ENCODE results near the gene EIF5AL1.
"Not testable (repeated sequence)": the region's sequence is repeated elsewhere in the genome, so short reads cannot be mapped to it uniquely, and the experiment has no call there.

EIF5AL1 gene

DNA sequence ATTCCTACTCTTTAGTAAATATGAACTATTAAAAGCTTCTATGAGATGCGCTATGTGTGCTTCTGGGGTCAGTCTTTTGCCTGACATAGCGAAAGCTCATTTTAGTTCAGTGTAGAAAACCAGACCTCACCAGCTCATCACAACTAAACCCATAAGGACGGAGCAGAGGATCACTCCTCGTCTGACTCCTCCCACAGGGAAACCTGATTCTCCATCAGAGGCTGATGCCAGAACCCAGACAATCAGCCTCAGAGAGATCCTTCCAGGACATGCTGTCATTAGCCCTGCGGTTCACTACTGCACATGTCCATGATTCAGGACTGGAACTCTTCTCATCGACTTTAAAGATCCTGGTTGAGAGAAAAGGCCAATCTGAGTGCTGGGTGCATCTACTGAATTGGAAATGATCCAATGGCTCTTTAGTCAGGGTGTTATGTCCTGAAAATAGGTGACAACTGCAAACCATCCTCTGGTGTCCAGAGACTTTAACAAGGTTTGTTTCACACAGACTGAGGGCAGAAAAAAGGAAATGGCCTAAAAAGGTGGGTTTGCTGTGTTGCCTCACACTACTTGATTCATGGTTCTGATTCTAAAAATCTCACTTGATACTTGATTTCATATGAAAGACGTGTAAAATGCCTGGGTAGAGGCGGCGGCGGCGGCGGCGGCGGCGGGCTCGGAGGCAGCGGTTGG is at the start of gene EIF5AL1:
TSS of gene EIF5AL1 (plus strand) at position 643 of the 693 bp plus-strand sequence. CDS start 117 bp downstream, outside the sequence.
- not testable (repeated sequence) for DNase-seq

- DNase-seq: no peak
Observed at GRCh38 chr10:79463578-79464496, 48.5 kb upstream of the EIF5AL1 start.

DNA sequence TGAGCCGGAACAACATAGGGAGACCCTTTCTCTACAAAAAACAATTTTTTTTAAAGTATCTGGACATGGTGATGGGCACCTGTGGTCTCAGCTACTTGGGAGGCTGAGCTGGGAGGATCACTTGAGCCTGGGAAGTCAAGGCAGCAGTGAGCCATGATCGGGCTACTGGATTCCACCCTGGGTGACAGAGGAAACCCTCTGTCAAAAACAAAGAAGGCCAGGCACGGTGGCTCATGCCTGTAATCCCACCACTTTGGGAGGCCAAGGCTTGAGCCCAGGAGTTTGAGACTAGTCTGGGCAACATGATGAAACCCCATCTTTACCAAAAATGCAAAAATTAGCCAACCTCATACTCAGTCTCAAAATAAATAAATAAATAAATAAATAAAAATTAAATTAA is 47.0 kb upstream of the EIF5AL1 start:
- no peak for DNase-seq

DNA sequence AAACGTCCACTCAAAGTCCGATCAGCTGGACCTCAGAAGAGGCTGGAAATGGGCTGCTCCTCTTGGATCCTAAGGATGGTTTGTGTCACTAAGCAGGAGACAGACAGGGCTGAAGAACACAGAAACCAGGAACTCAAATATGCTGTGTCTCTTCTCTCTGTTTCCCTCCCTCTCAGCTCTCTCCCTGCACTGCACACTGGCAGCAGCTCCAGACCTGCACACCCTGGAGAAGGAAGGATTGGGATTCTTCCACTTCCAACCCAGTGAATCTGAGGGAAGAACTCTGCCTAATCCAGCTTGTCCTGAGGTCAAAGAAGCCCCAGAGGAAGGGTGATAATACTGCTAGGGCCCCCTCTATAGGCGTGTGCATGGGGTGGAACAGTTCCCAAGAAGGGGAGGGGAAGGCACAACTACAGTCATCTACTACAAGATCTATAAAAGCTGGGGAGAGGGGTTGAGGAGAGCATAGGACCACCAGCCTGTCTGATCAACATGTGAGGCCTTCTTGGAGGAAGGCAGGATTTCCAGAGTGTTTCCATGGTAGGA is 44.2 kb upstream of the EIF5AL1 start:
- DNase-seq: no peak

DNA sequence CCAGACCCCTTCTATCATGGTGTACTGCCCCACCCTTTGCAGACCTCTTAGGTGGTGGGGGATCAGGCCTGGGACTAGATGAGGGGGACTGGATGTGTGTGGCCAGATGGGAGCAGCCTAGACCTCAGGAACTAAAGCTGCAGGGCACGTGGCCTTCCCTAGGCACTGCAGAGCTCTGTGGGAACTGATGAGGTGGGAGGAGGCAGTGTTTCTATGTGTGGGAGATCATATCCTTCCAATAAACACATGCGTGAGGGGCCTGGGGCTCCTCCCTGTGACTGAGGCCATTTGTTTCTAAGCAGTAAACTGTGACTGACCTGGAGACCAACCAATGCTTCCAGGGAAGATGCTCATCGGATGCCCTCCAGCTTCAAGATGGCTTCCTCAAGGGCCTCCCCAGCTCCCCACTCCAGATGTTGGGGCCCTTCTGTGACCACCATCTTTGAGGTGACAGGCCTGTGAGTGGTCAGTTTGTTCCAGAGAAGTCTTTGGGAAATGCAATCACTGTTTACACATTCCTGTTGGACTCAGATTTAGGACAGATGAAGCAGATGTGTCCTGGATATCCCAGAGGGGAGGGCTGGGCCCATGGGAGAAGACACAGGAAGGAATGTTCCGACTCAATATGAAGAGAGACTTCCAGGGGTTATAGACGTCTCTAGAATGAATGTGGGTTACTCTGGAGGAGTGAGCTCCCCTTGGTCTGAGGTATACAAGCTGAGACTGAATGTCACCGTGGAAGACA is 43.3 kb upstream of the EIF5AL1 start:
- no peak for DNase-seq

GRCh38 chr10:79470096-79470495 is 42.2 kb upstream of the EIF5AL1 start:
- DNase-seq: no peak

DNA sequence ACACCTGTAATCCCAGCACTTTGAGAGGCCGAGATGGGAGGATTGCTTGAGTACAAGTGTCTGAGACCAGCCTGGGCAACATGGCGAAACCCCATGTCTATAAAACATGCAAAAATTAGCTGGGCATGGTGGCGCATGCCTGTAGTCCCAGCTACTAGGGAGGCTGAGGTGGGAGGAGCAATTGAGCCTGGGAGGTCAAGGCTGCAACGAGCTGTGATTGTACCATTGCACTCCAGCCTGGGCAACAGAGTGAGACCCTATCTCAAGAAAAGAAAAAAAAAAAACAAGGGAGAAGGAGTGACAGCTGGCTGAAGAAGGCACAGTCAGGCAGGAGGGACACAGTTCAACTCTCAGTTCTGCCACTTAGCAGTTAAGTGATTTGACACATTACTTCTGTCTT is 40.6 kb upstream of the EIF5AL1 start:
- no peak for DNase-seq

DNA sequence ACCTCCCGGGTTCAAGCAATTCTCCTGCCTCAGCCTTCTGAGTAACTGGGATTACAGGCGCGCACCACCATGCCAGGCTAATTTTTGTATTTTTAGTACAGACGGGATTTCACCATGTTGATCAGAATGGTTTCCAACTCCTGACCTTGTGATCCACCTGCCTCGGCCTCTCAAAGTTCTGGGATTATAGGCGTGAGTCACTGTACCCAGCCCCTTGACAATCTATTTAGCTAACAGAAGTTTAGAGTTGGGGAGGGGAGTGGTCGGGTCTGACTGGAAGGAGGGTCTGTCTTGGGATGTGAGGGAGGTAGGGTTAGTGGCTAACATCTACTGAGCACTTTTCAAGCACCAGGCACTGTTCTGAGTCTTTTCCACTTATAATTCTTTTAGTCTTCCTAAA is 39.9 kb upstream of the EIF5AL1 start:
- no peak for DNase-seq

DNA sequence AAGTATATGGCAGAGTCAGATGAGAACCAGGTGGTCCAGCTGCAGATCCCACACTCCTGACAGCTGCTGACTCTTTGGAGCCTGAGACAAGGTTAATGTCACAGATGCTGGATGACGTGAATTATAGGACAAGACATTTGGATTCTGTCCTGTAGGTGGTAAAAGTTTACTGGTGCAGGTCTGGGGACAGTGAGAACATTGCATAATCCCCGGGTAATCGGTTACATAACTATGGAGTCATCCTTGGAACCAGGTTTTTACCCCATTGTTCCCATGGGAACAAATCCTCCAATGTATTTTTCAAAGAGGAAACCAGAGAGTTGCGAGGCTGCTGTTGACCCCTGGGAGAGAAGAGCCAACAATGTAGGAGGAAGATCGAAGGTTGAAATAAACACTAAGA is 39.4 kb upstream of the EIF5AL1 start:
- no peak for DNase-seq

DNA sequence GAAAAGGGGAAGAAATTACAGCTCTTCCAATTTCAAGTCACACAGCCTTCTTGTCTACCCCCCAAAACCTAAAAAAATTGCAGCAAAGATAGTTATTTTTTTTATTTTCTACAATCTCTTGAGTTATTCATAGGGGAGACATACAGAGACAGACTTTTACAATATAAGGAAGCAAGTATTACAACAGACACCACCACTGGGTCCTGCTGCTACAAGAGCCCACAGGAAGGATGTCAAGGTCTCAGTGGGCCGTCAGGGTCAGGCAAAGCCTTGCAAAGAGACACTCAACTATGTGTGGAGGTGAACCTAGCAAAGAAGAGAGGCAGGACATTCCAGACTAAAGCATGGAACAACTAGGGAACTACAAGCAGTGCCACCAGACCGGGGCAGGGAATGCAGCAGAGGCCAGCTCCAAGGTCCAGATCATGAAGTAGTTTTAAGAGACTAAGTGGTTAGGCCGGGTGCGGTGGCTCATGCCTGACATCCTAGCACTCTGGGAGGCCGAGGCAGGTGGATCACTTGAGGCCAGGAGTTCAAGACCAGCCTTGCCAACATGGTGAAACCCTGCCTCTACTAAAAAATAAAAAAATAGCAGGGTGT is 38.7 kb upstream of the EIF5AL1 start:
- no peak for DNase-seq

GRCh38 chr10:79475119-79475653 is 37.1 kb upstream of the EIF5AL1 start:
- DNase-seq: no peak

DNA sequence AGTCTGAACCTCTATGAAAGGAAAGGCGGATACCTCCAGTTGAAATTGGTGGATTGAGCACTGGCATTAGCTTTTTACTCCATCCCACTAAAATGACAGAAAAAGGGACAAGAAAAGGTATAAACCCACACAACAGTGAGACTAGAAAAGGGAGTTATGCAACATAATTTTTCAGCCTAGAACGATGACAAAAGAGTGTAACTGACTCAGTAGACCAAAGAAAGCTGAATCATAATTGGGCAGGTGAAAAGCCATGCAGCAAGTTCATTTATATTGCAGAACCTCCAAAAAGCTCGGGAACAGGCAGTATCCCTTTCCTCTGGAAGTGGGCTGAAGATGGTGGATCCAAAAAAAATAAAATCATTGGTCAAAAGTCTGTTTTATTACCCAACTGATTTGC is 36.5 kb upstream of the EIF5AL1 start:
- DNase-seq: no peak

GRCh38 chr10:79476645-79477044 is 35.7 kb upstream of the EIF5AL1 start:
- DNase-seq: no peak

DNA sequence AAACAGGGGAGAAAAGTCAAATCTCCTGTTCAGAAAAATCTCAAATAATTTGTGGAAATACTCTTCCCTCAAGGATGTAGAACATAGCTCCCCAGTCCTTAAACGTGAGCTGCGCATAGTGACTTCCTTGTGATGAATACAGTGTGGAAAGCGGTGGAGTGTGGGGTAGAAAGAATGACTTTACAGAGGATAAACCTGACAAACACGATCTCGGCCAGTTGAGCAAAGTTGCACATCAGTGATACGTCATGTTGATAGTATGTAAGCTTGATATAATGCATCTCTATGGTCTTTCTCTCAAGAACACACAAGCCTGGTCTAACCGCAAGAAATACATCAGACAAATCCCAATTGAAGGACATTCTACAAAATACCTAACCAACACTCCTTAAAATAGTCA is 34.9 kb upstream of the EIF5AL1 start:
- DNase-seq: no peak

GRCh38 chr10:79479283-79479909 is 32.9 kb upstream of the EIF5AL1 start:
- no peak for DNase-seq

- DNase-seq: no peak
Observed at GRCh38 chr10:79482304-79482703, 30.0 kb upstream of the EIF5AL1 start.

GRCh38 chr10:79482741-79483140 is 29.6 kb upstream of the EIF5AL1 start:
- DNase-seq: no peak

DNA sequence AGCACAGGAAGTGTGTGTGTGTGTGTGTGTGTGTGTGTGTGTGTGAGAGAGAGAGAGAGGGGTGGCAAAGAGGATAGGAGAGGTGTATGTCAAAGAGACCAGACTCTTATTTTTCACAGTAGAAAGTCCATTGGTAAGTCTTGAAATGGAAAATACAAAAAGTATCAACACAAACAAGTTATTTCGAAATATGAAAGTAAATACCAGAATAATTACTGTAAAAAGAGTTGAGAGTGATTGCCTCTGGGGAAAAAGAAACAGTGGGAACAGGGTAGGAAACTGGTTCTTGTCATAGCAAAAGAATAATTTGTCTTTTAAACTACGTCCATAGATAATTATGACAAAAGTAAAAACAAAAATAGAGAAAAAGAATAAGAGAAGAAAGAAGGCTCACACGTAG is 29.0 kb upstream of the EIF5AL1 start:
- no peak for DNase-seq

GRCh38 chr10:79483948-79484347 is 28.4 kb upstream of the EIF5AL1 start:
- no peak for DNase-seq

DNA sequence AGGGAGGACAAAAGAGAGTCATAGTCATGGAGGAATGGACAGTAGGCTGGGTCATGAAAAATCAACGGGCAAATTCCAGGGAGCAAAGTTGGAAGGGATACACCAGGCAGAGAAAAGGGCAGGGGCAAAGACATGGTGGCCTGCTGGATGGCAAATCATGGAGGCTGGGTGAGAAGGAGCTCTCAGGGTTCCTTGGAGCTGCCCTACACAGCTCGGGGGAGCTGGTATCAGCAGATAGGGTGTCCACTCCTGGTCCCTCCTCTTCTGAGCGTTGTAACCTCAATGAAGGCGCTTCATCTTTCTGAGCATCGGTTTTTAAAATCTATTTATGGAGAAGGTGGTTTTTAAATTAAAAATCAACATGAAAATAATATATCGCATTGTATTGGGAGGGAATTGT is 27.9 kb upstream of the EIF5AL1 start:
- DNase-seq: no peak

DNA sequence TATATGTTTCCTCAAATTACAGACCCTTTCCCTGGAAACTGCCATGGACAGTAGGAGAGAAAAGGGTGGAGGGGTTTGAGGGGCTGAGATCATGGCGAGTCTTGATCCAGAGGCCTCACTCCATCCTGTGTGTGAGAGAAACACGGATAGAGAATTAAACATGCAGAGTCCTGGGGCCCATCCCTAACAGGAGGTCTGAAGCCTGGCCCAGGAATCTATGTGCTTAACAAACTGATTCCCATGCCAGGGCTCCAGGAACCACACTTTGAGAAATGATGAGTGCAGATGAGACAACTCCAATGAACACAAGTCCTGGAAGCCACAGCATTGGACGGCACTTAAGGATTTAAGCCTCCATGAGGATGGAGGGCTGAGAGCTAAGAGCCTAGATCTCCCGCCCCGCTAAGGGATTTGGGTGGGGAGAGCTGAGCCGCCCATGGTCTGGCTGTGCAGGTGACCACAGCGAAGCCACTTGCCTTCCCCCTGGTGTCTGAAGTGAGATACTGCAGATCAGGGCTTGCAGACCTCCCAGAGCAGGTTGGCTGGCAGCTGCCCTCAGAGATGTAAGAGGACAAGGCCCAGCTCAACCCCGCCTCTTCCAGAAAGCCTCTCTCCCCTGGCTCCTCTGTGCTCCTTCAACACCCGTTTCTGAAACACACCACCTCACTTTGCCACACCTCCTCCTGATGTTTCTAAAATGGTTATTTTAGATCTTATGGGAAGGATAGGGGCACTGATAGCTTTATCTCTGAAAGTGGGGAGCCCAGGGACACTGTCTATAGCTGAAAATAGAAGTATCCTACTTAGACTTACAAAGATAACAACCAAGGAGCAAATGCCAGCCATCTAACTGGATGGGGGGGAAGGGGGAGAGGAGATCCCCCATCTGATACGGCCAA is 24.8 kb upstream of the EIF5AL1 start:
- no peak for DNase-seq
